ENCODE data around the gene BRINP1.

BRINP1 gene

GRCh38 chr9:119339056-119339455, 30.2 kb downstream of the BRINP1 start:
- no peak for DNase-seq (ENCODE audit: low spot score)

GRCh38 chr9:119337573-119337972, 31.7 kb downstream of the BRINP1 start:
- no peak for DNase-seq (ENCODE audit: low spot score)

- DNase-seq (ENCODE audit: low spot score): no peak
These were observed 34.5 kb downstream of the BRINP1 start for GRCh38 chr9:119334745-119335144.

DNA sequence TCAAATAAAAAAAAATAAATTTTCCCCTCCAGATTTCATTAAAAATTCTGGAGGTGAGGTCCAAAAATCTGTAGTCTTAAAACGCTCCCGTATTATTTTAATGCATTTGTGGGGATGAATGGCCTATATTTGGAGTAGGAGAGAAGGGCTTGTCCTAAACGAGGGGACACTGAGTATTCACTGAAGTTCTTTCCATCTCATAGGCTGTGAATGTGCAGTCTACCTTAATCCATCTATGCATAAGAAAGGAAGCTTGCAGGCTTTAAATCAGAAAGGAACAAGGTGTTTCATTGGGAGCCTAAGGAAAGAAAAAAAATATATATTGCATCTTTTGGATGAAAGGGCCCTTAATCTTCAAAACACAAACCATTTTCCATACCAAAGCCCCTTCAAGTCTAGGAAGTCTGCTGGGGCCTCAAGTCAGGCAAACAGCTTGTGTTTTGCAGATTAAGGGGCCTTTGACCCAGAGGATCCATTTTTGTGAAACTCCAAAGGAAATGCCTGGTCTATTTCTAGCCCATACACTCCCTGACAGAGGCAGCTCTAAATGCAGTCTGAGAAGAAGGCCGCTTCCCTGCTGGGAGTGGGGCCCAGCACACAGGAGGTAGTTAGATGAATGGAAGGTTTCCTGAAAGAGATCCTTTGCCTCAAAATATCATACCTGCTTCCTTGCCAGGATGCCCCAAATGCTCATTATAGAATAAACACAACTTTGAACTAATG, 35.6 kb downstream of the BRINP1 start:
- no peak for DNase-seq (ENCODE audit: low spot score)

GRCh38 chr9:119332522-119332921, 36.7 kb downstream of the BRINP1 start:
- no peak for DNase-seq (ENCODE audit: low spot score)

- DNase-seq (ENCODE audit: low spot score): no peak
These were observed 47.1 kb downstream of the BRINP1 start for GRCh38 chr9:119322184-119322583.

DNA sequence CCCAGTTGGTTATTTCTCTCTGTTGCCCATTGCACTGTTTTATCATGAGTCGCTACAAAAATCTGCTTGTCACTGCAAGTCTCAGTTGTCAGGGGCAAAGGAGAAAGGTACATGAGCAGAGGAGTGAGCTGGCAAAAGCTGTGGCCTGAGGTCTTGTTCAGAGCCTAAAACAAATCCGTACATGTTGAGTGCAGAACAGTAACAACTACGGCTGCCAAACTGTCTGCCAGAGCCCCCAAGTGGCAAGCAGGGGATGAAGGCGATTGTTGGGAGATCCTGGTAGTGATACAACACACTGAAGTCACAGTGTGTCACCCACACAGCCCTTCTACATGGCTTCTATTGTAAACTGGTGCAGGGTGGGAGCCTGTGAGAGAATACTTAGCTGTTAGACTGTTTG, 50.9 kb downstream of the BRINP1 start:
- no peak for DNase-seq (ENCODE audit: low spot score)

GRCh38 chr9:119313846-119314245, 55.4 kb downstream of the BRINP1 start:
- DNase-seq (ENCODE audit: low spot score): no peak

DNA sequence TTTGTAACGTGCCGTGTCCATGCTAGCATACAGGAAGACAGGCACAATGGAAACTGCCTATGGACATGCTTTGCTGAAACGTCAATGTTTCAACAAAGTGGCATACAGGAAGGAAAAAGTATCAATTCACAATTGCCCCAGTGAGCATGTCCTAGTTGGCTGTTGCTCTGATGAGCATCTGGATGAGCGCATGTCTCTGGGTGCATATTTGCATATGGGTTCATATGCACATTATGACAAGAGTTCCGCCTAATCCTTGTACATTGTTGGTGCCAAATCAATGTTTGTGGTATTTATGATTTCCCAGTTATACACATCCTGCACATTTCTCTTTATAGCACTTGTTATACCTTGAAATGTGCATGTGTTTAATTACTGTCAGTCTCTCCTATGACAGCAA, 58.5 kb downstream of the BRINP1 start:
- DNase-seq (ENCODE audit: low spot score): no peak

DNA sequence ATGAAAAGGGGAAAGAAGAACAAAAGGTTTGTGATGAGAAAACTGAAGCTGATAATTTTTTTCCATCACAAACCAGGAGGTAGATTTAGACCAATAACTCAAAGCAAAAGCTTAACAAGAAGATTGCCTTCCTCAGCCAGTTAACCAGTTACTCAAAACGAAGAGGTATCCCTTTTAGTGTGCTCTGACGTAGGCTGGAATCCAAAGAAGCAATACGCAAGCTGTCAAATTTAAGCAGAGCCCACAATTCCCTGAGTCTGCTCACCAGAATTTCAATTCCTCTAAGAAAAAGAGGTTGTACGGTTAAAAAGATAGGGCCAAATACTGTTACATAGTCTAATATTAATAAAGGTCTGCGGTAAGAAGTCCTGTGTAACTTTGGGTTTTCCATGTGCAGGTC, 61.8 kb downstream of the BRINP1 start:
- DNase-seq (ENCODE audit: low spot score): no peak

- no peak for DNase-seq (ENCODE audit: low spot score)
These were observed 64.7 kb downstream of the BRINP1 start for GRCh38 chr9:119304555-119304954.

- no peak for DNase-seq (ENCODE audit: low spot score)
These were observed 66.1 kb downstream of the BRINP1 start for GRCh38 chr9:119302988-119303698.

DNA sequence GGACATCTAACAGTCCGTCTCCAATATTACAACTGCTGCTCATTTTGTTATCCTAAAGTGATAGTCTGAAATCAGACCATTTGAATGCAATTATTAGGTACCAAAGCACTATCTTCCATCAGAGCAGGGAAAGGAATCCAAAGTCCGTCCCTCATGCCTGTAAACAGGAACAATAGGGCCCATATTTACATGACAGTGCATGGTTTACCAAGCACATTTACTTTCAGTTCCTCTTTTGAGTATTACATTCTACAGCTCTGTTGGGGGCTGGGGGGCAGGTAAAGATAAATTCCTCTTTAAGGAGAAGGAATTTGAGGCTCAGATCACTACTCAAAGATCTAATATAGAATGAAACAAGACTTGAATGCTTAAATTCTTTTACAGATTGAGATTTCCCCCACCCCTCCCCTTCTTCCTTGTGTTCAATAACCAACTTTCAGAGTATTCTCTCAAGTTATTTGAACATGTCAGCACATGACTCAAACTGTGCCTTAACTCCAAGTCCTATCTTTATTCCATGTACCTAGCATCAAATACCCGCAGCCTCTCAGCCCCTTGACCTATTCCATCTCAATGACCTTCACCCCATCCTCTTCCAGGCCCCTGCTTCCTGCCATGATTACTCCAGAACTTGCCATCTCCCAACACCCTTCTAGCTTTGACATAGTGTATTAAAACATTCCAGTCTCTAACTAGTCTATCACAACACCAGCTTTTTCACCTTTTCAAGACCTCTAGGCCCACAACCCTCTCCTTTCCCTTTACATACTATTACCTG, 71.0 kb downstream of the BRINP1 start:
- no peak for DNase-seq (ENCODE audit: low spot score)

- DNase-seq (ENCODE audit: low spot score): no peak
These were observed 77.7 kb downstream of the BRINP1 start for GRCh38 chr9:119291554-119291953.

- DNase-seq (ENCODE audit: low spot score): peak; percentile 35
These were observed 79.3 kb downstream of the BRINP1 start for GRCh38 chr9:119289740-119290433.

GRCh38 chr9:119284587-119285337, 84.5 kb downstream of the BRINP1 start:
- no peak for DNase-seq (ENCODE audit: low spot score)

DNA sequence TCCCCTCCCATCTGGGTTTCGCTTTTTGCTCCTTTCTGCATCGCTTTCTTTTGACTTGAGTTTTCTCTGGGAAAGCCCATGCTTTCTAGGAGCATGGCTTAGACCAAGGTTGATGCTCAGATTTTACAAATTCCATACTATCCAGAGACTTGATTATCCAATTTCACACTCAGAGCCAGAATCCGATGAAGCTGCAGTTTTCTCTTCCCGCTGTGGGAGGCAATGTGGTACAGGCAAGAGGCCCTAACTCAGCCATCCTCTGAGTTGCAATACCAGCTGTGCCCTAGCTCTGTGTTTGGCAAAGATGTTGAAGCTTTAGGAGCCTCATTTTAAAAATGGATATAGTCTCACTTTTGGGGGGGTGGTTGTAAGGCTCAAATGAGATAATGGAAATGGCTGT, 85.1 kb downstream of the BRINP1 start:
- no peak for DNase-seq (ENCODE audit: low spot score)

DNA sequence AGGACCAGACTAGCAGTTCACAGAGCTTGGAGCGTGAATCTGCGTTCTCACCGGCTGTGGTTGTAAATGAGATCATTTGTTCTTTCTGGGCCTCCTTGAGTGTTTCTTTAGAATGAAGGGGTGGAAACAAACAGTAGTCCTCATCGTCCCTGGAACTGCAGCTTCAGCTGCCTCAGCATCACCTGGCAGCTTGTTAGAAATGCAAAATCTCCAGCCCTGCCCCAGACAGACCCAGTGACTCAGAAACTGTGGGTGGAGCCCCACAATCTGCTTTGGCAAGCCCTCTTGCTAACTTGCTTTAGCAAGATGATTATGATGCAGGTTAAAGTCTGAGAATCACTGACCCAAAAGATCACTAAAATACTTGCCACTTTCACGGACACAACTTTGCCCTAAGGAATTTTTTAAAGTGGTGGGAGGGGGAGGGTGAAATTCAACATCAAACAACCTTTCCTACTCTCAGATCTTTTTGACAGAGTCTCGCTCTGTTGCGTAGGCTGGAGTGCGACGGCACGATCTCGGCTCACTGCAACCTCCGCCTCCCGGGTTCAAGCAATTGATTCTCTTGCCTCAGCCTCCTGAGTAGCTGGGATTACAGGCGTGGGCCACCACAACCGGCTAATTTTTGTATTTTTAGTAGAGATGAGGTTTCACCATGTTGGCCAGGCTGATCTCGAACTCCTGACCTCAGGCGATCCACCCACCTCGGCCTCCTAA, 86.0 kb downstream of the BRINP1 start:
- no peak for DNase-seq (ENCODE audit: low spot score)

DNA sequence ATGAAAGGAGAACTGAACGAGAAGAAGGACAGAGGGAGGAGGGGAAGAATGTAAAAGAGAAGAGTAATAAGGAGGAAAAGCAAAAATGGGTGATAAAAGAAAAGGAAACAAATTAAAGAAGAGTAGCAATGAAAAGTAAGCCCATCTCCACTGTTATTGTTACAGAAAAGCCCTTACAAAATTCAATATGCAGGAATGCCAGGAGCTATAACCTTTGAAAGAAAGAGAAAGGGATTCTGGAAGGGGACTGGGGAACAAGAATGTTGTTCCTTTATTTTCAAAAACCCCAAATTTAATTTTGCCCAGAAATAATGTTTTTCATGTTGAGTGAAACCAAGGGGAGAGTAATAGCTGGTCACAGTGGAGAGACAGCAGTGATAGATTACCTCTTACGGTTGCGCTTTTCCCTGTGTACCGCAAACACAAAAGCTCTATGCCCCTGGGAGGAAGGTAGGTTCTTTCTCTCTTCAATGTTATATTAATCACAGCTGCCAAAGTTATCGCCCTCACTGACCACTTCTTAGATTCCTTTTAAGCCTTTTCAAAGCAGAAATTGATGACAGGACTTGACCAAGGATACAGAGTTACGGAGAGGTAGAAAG, 86.7 kb downstream of the BRINP1 start:
- no peak for DNase-seq (ENCODE audit: low spot score)

DNA sequence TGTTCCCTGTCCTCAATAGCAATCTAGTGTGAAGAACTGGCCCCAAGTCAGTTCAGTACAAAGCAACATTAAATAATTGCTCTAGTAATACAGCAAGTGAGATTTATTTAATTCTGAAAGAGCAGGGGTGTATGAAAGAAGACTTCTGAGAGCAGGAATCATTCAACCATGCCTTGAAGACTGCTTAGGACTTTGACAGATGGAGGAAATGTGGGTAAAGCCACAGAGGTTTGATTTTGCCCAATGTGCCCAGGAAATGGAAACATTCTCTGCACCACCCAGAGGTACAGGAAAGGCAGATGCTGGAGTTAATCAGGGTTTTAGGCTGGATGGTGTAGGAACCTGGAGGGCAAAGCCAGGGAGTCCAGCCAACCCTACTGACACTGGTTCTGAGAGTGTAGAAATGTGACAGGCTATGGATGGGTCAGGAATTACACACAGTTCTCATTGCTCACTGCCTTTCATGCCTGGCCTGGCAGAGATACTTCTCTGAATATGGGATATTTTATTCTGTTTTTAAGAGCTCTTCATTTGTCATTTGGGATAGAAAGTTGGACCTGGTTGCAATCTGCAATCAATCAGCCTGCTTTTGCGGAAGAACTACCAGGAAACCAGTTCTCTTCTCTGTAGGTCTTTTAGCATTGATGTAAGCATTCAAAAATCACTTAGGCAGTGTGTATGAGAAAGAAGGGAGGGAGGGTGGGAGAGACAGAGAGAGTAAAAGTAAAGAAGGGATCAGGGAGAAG, 88.3 kb downstream of the BRINP1 start:
- DNase-seq (ENCODE audit: low spot score): no peak
